ENCODE measurements around the gene NEBL.

NEBL gene

GRCh38 chr10:20776384-20777118 is 120.6 kb downstream of the NEBL start:
- DNase-seq: no peak

- no peak for DNase-seq
Observed at GRCh38 chr10:20771051-20771450, 126.1 kb downstream of the NEBL start.

- no peak for DNase-seq
Observed at GRCh38 chr10:20769481-20769880, 127.6 kb downstream of the NEBL start.

DNA sequence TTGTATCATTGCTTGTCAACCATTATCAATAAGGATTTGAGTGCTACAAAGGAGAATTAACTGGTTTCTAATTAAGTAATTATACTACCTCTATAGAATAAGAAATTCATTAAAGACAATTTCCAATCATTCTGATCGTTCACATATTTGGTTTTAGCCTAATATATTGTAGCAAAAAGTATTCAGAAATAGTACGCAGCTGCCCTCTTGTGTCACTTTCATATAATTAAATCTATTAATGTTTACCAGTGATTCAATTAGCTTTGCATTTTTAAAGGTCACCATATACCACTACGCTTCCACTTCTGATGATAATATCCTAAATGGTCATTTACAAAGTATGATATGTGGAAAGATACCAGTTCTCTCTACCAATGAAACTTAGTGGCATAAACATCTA is 128.3 kb downstream of the NEBL start:
- DNase-seq: no peak

GRCh38 chr10:20767028-20767427 is 130.1 kb downstream of the NEBL start:
- no peak for DNase-seq

- no peak for DNase-seq
Observed at GRCh38 chr10:20765066-20765465, 132.0 kb downstream of the NEBL start.

- DNase-seq: no peak
Observed at GRCh38 chr10:20760460-20760859, 136.7 kb downstream of the NEBL start.

DNA sequence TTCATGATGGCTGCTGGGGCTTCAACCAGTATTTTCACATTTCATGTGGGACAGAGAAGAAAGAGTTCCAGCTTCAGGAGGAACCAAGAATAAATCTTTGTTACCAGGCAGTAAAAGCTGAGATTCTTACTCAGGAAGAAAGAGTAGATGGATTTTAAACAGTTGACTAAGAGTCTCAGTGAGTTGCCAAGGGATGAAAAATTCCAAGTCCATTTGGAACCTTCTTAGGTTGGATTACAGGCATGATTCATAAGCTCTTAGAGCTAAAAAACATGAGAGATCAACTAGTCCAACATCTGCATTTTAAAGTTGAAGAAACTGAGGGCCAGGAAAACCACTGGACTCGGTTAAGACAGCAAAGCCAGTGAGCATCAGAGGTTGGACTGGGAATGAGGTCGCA is 148.6 kb downstream of the NEBL start:
- DNase-seq: no peak

DNA sequence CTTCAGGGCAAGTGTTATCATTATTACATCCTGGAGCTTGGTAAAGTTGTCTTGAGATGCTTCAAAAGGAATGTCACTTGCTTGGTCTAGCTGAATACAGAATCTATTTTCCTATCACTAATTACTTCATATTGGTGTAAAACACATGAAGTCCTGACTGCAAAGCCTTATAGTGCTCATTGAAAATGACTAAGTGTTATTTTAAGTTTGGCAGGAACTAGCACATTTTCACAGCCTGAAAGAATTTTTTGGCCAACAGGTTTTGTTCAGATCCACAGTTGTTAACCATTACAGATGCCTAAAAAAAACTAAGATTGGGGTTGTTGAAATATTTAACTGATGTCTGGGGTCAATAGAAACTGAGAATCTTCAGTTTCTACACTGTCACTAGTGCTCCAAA is 149.3 kb downstream of the NEBL start:
- no peak for DNase-seq

DNA sequence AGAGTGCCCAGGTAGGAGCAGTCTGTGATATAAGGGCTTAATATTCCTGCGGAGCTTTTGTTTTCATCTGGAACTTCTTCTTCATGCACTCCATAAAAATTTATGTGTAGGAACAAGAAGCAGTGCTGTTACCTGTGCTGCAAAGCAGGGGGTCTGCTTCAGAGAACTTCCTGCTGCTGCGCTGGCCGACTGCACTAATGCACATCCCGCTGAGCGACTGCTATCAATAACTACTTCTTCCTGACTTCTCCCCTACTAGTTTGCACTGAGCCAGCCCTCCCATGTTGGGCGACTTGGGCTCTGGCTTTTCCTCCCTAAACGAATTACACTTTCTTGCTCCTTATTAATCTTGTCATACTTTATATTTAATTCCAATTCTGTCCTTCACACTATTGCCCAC is 150.3 kb downstream of the NEBL start:
- no peak for DNase-seq

DNA sequence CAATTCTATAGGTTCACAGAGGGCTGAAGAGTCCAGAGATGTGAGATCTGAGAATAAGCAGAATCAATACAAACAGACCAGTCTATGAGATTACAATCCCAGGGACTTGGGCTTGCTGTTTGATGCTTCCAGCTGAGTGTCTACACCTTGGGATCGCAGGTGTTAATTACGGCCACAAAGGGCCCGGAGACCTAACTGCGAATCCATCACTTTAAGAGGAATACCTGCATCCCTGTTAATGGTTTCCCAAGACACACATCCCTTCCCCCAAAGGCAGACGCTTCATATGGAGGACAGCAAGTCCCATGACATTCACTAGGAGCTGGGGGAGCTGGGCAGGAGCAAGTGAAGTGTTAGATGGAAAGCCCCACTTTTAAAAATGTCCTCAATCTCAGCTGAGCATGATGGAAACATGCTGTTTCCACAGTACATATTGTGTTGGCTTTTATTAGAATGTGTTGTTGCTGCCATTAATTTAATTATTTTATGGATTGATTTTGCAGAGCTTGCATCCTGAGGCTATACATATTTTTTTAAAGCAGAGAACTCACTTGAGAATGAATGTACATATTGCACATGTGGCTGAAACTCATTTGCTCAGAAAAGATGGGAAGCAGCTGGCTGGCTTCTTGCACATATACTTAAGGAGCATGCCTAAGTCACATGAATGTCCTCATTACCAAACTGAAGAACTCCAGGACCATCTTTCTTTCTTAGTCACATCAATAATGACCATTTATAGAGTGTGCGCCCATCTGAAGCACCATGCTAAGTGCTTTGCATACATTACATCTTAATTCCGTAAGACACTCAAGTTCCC is 151.3 kb downstream of the NEBL start:
- DNase-seq: no peak

- no peak for DNase-seq
Observed at GRCh38 chr10:20744821-20745220, 152.3 kb downstream of the NEBL start.

DNA sequence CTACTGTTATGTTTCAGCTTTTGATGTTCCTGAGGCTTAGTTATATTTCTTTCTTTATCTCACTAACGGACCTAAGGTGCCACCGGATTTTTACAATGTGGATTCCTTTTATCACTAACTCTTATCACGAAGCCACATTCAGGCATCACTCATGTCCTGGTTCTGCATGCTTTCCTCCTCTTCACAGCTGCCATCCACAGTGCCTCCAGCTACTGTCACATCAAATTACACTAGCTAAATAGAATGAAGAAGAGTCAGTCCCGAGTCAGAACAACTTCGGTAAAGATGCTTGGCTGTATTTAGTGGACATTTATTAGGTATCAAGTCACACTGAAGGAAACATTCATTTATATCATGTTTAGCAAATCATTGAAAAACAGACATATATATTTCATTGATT is 153.2 kb downstream of the NEBL start:
- DNase-seq: no peak

- no peak for DNase-seq
Observed at GRCh38 chr10:20742737-20743541, 154.2 kb downstream of the NEBL start.

DNA sequence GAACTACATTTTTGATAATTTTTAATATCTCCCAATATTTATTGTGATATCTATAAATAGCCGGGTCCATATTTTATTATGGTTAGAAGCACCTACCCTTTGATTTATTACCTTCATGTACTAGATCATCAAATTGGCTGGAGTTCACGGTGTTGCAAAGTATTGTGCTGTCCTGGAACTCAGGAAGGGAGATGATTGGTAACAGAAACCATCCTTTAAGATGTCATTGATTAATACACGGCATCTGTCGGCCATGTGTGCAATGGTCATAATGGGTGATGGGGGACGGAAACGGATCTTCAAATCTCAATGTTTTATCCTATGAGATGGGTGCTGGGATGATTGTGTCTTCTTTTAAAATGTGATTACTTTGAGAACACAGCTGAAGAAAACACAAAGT is 157.0 kb downstream of the NEBL start:
- no peak for DNase-seq

DNA sequence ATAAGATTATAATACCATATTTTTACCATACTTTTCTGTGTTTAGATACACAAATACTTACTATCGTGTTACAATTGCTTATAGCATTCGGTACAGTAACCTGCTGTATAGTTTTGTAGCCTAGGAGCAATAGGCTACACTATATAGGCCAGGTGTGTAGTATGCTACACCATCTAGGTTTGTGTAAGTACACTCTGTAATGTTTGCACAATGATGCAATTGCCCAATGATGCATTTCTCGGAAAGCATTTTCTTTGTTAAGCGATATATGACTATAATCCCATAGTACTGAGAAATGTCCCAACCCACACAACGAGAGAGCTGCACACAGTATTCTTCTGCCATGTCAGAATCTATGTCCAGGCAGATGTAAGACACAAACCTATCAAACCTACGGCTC is 160.0 kb downstream of the NEBL start:
- DNase-seq: no peak

All from NCI-H2081 treated with DMSO at 0.1 percent for 48 hours (cell line).